Duodenal mucosa (tissue), 2 donors: ENCODE measurements around the gene SRF.

Experiments used
- H3K27ac ChIP-seq: one replicate; pipeline ENCODE4 v1.7.0; 2013; ENCODE audit warnings: low read depth, low read length
- H3K27me3 ChIP-seq, 2 donors: one replicate each; pipeline ENCODE4 v1.7.0; 2013; ENCODE audit warnings: low read length in 2 of 2, control low read depth in 1 of 2; ENCODE audit not compliant: insufficient read depth in 2 of 2, control insufficient read depth in 1 of 2
- H3K36me3 ChIP-seq, 2 donors: one replicate each; pipeline ENCODE4 v1.7.0; 2013; ENCODE audit warnings: low read length in 2 of 2, control low read depth in 1 of 2; ENCODE audit not compliant: insufficient read depth in 2 of 2, control insufficient read depth in 1 of 2
- H3K4me1 ChIP-seq, 2 donors: one replicate each; pipeline ENCODE4 v1.7.0; 2013; ENCODE audit warnings: low read length in 2 of 2, control low read depth in 1 of 2; ENCODE audit not compliant: insufficient read depth in 2 of 2, control insufficient read depth in 1 of 2
- H3K4me3 ChIP-seq, 2 donors: one replicate each; pipeline ENCODE4 v1.7.0; 2013; ENCODE audit warnings: low read length in 2 of 2, low read depth in 1 of 2
- H3K9ac ChIP-seq, 2 donors: one replicate each; pipeline ENCODE4 v1.7.0; 2013; ENCODE audit warnings: low read length in 2 of 2, low read depth in 1 of 2
- H3K9me3 ChIP-seq, 2 donors: one replicate each; pipeline ENCODE4 v1.7.0; 2013; ENCODE audit warnings: low read length in 2 of 2, control low read depth in 1 of 2; ENCODE audit not compliant: control insufficient read depth in 1 of 2

SRF gene

DNA sequence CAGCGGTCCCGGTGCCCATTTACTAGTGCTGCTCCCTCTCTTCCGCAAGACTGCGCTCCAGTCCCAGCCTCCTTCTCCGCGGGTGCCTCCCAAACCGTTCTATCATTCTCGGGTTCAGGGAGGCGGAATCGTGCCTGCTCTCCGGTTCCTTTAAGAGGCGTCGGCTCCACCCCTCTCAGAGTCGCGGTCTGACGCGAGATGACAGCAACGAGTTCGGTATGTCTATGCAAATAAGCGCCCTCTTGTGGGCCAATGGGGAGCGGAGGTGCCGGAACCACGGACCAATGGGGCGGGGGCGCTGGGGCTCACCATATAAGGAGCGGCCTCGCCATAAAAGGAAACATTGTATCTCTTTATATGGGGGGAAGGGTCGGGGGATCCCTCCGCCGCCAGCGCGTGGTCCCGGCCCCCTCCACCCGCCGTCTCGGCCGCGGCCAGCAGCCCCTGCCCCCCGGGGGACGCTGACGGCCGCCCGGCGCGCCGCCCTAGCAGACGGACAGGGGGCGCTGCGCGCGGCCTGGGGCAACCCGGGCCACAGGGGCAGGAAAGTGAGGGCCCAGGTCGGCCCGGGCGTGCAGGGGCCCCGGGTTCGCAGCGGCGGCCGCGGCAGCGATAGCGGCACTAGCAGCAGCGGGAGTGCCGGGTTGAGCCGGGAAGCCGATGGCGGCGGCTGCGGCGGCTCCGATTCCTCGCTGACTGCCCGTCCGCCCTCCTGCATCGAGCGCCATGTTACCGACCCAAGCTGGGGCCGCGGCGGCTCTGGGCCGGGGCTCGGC, at the start of gene SRF:
Gene SRF (plus strand): TSS at position 339 of the 776 bp plus-strand sequence. CDS start 388 bp downstream, at position 727.
- peak within 1 kb of the TSS; percentile 87 to 92 for H3K9ac ChIP-seq
- H3K36me3 ChIP-seq = peaks cover 10 to 11% of the 10 kb centered on the region in 2 donors
- H3K4me3 ChIP-seq = peak within 1 kb of the TSS; percentile 85 to 87
- H3K27me3 ChIP-seq = no peaks in the 10 kb centered on the region
- no peaks in the 10 kb centered on the region for H3K9me3 ChIP-seq
- peak within 1 kb of the TSS; percentile 94 for H3K27ac ChIP-seq
- H3K4me1 ChIP-seq = peaks cover 31 to 38% of the 10 kb centered on the region in 2 donors

DNA sequence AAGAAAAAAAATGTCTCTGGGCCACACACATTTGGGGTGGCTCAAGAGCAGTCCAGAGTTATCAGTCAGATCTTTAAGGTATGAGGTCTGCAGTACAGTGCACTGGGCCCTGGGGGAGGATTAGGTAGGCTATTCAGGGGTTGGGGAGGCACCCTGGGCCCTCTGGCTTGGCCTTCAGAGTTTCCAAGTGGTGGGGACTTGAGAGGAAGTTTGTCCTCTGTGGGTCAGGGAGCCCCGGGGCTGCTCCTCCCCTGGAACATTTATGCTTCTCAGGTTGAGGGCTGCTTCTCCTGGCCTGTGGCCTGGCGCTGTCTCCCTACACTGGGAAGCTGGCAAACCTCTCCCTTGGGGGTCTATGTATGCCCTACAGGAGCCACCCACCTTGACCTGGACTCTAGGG, 48.9 kb upstream of the SRF start:
- Histone ChIP-seq H3K36me3 (no peaks in the 10 kb centered on the region), H3K4me1 (peaks cover 6 to 13% of the 10 kb centered on the region in 2 donors), H3K27me3 (no peaks in the 10 kb centered on the region), H3K9me3 (no peaks in the 10 kb centered on the region), H3K4me3 (no peak overlapping the region), H3K9ac (no peak overlapping the region), H3K27ac (no peak overlapping the region)

DNA sequence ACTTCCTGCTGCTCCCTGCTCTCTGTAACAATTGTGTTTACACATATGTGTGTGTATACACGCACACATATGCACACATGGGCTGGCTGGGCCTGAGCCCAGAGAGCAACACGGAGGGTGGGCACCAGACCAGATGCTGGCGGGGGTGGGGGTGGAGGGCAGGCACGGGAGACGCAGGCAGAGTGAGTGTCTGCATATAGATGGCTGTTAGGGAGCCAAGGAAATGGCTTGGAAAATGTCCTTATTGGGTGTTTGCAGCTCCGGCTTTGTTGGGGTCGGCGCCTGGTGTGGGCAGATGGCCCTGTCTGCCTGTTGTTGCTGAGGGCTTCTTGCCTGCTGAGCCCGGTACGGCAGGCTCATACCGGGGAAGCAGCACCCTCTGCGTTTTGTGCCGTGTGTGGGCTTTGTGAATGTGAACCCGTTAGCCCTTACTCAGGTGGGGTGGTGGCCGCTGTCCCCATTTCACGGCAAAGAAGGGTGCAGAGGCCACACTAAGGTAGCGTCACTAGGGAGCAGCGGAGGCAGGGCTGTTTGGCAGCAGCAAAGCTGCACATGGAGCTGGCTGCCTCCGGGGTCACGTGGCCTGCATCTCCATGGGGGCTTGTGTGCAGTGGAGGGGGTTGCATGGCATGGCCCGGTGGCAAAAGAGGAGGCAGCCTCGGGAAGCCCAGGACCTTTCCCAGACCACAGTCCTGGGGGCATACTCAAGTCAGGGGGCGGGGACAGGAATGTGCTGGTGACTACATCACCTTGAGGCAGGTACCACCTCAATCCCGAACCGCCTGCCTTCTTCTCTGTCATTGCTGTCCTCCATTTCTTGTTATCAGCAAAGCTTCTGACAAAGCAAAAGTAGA, 47.4 kb upstream of the SRF start:
- Histone ChIP-seq H3K4me1 (peaks cover 10 to 15% of the 10 kb centered on the region in 2 donors), H3K27ac (no peak overlapping the region), H3K9me3 (no peaks in the 10 kb centered on the region), H3K27me3 (no peaks in the 10 kb centered on the region), H3K36me3 (no peaks in the 10 kb centered on the region), H3K9ac (no peak overlapping the region), H3K4me3 (no peak overlapping the region)

DNA sequence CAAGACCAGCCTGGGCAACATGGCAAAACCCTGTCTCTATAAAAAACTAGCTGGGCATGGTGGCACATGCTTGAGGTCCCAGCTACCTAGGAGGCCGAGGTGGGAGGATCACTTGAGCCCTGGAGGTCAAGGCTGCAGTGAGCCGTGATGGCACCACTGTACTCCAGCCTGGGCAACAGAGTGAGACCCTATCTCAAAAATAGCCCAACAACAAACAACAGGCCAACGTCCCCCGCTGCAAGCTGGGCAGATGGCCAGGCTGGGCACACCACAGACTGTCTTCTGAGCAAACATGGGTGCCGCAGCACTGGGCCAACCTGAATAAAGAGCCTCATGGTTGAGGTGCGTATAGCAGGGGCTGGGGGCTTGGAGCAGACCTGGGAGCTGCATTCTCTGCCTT, 46.6 kb upstream of the SRF start:
- Histone ChIP-seq H3K27ac (no peak overlapping the region), H3K4me1 (peaks cover 12 to 23% of the 10 kb centered on the region in 2 donors), H3K4me3 (no peak overlapping the region), H3K9me3 (no peaks in the 10 kb centered on the region), H3K36me3 (no peaks in the 10 kb centered on the region), H3K9ac (no peak overlapping the region), H3K27me3 (no peaks in the 10 kb centered on the region)

DNA sequence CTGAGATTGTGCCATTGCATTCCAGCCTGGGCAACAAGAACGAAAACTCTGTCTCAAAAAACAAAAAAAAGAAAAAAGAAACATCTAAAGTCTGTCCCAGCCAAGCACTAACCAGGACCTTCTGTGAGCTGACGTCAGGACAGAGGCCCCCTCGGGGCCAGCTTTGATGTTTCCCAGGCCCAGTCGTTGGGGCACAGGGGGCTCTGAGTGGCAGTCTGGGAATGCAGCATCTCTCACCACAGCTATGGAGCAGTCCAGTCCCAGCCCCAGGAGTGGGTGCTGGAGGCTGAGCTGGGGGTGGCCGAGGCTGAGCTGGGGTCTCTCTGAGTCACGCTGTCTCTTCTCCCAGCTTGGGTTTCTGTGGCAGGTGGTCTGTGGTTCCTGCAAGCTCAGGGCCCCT, 46.0 kb upstream of the SRF start:
- H3K9ac ChIP-seq = no peak overlapping the region
- H3K4me3 ChIP-seq = no peak overlapping the region
- no peaks in the 10 kb centered on the region for H3K9me3 ChIP-seq
- no peaks in the 10 kb centered on the region for H3K27me3 ChIP-seq
- no peak overlapping the region for H3K27ac ChIP-seq
- peaks cover 16 to 26% of the 10 kb centered on the region in 2 donors for H3K4me1 ChIP-seq
- H3K36me3 ChIP-seq = no peaks in the 10 kb centered on the region

DNA sequence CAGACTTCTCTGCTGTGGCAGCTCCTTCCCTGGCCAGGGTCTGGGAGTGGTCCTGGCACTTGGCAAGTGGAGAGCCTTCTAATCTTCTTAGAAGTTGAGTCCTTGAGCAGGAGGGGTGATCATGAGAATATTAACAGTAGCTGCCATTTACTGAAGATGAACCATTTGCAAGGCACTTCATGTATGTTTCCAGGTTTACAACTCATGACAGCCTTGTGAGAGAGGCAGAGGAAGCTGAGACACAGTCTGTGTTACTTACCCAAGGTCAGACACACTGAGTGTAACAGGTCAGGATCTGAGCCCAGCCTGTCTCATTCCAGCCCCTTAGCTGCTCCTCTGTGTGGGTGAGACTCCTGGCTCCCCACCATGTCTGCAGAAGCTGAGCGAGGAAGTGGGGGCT, 45.5 kb upstream of the SRF start:
- Histone ChIP-seq H3K27me3 (no peaks in the 10 kb centered on the region), H3K27ac (no peak overlapping the region), H3K4me3 (no peak overlapping the region), H3K36me3 (no peaks in the 10 kb centered on the region), H3K4me1 (peaks cover 16 to 26% of the 10 kb centered on the region in 2 donors), H3K9me3 (no peaks in the 10 kb centered on the region), H3K9ac (no peak overlapping the region)

DNA sequence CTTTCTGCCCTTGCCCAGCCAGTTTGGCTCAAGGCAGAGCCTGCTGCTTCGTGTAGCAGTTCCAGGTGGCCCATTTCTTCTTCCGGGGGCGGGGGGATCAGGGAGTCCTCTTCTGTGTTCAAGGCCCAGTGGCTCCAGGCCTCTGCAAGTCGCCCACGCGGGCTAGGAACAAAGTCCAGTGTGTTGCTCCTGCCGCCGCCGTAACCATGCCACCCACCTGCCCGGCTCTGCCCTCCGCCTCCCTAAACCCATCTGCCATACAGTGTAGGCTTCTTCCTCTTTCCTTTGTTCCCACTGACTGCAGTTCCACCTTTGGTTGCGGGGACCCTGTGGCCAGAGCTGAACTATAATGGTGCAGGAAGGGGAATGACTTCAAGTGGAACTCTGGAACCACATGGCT, 43.9 kb upstream of the SRF start:
- H3K36me3 ChIP-seq = no peaks in the 10 kb centered on the region
- H3K9ac ChIP-seq = no peak overlapping the region
- no peaks in the 10 kb centered on the region for H3K27me3 ChIP-seq
- H3K4me1 ChIP-seq = peaks cover 16 to 26% of the 10 kb centered on the region in 2 donors
- no peak overlapping the region for H3K4me3 ChIP-seq
- no peak overlapping the region for H3K27ac ChIP-seq
- H3K9me3 ChIP-seq = no peaks in the 10 kb centered on the region

DNA sequence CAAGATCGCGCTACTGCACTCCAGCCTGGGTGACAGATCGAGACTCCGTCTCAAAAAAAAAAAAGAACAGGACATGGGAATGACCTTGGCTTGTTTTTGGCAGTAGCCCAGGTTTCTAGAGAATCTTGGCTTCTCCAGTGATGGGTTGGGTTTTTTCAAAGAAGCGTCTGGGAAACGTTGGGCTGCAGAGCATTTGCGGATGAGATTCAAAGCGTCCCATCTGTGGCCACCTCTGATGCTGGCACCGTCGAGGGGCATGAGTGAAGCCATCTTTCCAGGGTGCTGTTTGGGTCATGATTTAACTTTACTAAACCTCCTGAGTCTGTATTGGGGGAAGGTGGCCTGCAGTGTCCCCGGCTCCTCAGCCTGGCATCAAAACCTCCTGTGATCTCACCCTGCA, 43.2 kb upstream of the SRF start:
- Histone ChIP-seq H3K9ac (no peak overlapping the region), H3K4me3 (no peak overlapping the region), H3K4me1 (peaks cover 16 to 26% of the 10 kb centered on the region in 2 donors), H3K27ac (no peak overlapping the region), H3K9me3 (no peaks in the 10 kb centered on the region), H3K36me3 (peaks cover 0 to 4% of the 10 kb centered on the region in 2 donors), H3K27me3 (no peaks in the 10 kb centered on the region)

DNA sequence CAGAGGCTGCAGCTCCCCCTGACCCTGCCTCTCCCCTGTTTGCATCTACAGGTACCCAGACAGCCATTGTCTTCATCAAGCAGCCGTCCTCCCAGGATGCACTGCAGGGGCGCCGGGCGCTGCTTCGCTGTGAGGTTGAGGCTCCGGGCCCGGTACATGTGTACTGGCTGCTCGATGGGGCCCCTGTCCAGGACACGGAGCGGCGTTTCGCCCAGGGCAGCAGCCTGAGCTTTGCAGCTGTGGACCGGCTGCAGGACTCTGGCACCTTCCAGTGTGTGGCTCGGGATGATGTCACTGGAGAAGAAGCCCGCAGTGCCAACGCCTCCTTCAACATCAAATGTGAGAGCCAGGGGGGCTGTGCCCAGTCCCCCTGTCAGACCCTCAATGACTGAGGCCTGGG, 42.1 kb upstream of the SRF start:
- H3K27me3 ChIP-seq = no peaks in the 10 kb centered on the region
- H3K4me3 ChIP-seq = no peak overlapping the region
- H3K36me3 ChIP-seq = peaks cover 0 to 4% of the 10 kb centered on the region in 2 donors
- H3K9me3 ChIP-seq = no peaks in the 10 kb centered on the region
- no peak overlapping the region for H3K27ac ChIP-seq
- no peak overlapping the region for H3K9ac ChIP-seq
- H3K4me1 ChIP-seq = peaks cover 16 to 23% of the 10 kb centered on the region in 2 donors
